HG02870 (cell line): ENCODE data around the gene FSTL4.
A peak's percentile ranks its signal among the peaks of the same experiment; 100 is the strongest.

Experiments
- ATAC-seq: cut with Tn5 transposase; IDR thresholded peaks from one replicate; pipeline ENCODE4 v1.9.1; 2021; ENCODE audit warnings: mild to moderate bottlenecking, moderate library complexity; ENCODE audit not compliant: unreplicated experiment

The FSTL4 gene

GRCh38 chr5:133332439-133333024 lies 279.8 kb downstream of the FSTL4 start:
- no peak for ATAC-seq

GRCh38 chr5:133331941-133332340 lies 280.4 kb downstream of the FSTL4 start:
- no peak for ATAC-seq

- no peak for ATAC-seq
Observed at GRCh38 chr5:133330956-133331355, 281.4 kb downstream of the FSTL4 start.

- no peak for ATAC-seq
Observed at GRCh38 chr5:133328800-133329199, 283.5 kb downstream of the FSTL4 start.

- ATAC-seq: no peak
Observed at GRCh38 chr5:133327946-133328401, 284.4 kb downstream of the FSTL4 start.

GRCh38 chr5:133326361-133326760 lies 286.0 kb downstream of the FSTL4 start:
- no peak for ATAC-seq

GRCh38 chr5:133325864-133326263 lies 286.5 kb downstream of the FSTL4 start:
- ATAC-seq: no peak

- ATAC-seq: no peak
Observed at GRCh38 chr5:133324926-133325325, 287.4 kb downstream of the FSTL4 start.

GRCh38 chr5:133323494-133324457 lies 288.6 kb downstream of the FSTL4 start:
- no peak for ATAC-seq

- no peak for ATAC-seq
Observed at GRCh38 chr5:133322743-133323142, 289.6 kb downstream of the FSTL4 start.

- peak; percentile 59 for ATAC-seq
Observed at GRCh38 chr5:133321833-133322420, 290.4 kb downstream of the FSTL4 start.

- ATAC-seq: no peak
Observed at GRCh38 chr5:133321286-133321832, 291.0 kb downstream of the FSTL4 start.

- no peak for ATAC-seq
Observed at GRCh38 chr5:133319905-133320520, 292.3 kb downstream of the FSTL4 start.

GRCh38 chr5:133319244-133319643 lies 293.1 kb downstream of the FSTL4 start:
- no peak for ATAC-seq

- ATAC-seq: no peak
Observed at GRCh38 chr5:133317558-133317957, 294.8 kb downstream of the FSTL4 start.

- no peak for ATAC-seq
Observed at GRCh38 chr5:133316346-133317343, 295.7 kb downstream of the FSTL4 start.

GRCh38 chr5:133314086-133314485 lies 298.3 kb downstream of the FSTL4 start:
- ATAC-seq: no peak

- no peak for ATAC-seq
Observed at GRCh38 chr5:133311176-133311575, 301.2 kb downstream of the FSTL4 start.

- no peak for ATAC-seq
Observed at GRCh38 chr5:133309984-133310621, 302.2 kb downstream of the FSTL4 start.
